Calu3 (cell line): ENCODE data around the gene YBX1. TPM values are rescaled to one million over a fixed set of nuclear protein-coding genes. Genes with fewer than 3 reads are reported as not detected.

Source experiments
- BruUV-seq: library from RNA; stranded (reverse); fragments of 400-500 nt; replicated peaks from 2 replicates; lab custom pipeline; 2021; lab: Mats Ljungman, UMichigan
- CTCF ChIA-PET: fragments of 300-600 bp; sonication (Branson Sonifier 250); formaldehyde crosslinking; loops from one replicate; lab custom pipeline; 2022; ENCODE audit warnings: antibody characterized with exemption; lab: Charles Lee
- DNase-seq: peaks from one replicate; pipeline ENCODE4 v3.0.0; 2022
- H3K27ac Mint-ChIP-seq: one replicate; pipeline ENCODE4 v1.8.0; 2022; ENCODE audit warnings: mixed read lengths; ENCODE audit not compliant: unreplicated experiment
- H3K27me3 Mint-ChIP-seq: one replicate; pipeline ENCODE4 v1.8.0; 2022; ENCODE audit warnings: mixed read lengths; ENCODE audit not compliant: unreplicated experiment
- H3K36me3 Mint-ChIP-seq: one replicate; pipeline ENCODE4 v1.8.0; 2022; ENCODE audit warnings: mild to moderate bottlenecking, moderate library complexity, mixed read lengths; ENCODE audit not compliant: insufficient read depth, unreplicated experiment
- H3K4me1 Mint-ChIP-seq: one replicate; pipeline ENCODE4 v1.8.0; 2022; ENCODE audit warnings: mild to moderate bottlenecking, low read depth, mixed read lengths; ENCODE audit not compliant: unreplicated experiment
- H3K4me3 Mint-ChIP-seq: one replicate; pipeline ENCODE4 v1.8.0; 2022; ENCODE audit warnings: mild to moderate bottlenecking, low read depth, moderate library complexity, mixed read lengths; ENCODE audit not compliant: unreplicated experiment
- H3K9me3 Mint-ChIP-seq: one replicate; pipeline ENCODE4 v1.8.0; 2022; ENCODE audit warnings: low read depth, mixed read lengths; ENCODE audit not compliant: unreplicated experiment
- intact Hi-C: fragments of 100-400 bp; cut with micrococcal nuclease; formaldehyde crosslinking; loops from one replicate; pipeline ENCODE4 v1.10.0; 2022; ENCODE audit not compliant: unreplicated experiment
- total RNA-seq: library from RNA; stranded (reverse); gene quantifications from 2 replicates; pipeline ENCODE4 v1.2.3, GENCODE V29; 2022
- TF ChIP-seq, protein P1 (sequence below): fragments of 200-600 bp; IDR thresholded peaks from one replicate; pipeline ENCODE4 v1.8.0; 2022; ENCODE audit warnings: antibody characterized with exemption; ENCODE audit not compliant: unreplicated experiment

YBX1 gene
- total RNA-seq, 1 experiment from 2014 or later = 937 TPM

- H3K4me3 Mint-ChIP-seq = no peak overlapping the region
- H3K27ac Mint-ChIP-seq = no peak overlapping the region
- no TSS peak for BruUV-seq
- TF ChIP-seq, protein P1, sequence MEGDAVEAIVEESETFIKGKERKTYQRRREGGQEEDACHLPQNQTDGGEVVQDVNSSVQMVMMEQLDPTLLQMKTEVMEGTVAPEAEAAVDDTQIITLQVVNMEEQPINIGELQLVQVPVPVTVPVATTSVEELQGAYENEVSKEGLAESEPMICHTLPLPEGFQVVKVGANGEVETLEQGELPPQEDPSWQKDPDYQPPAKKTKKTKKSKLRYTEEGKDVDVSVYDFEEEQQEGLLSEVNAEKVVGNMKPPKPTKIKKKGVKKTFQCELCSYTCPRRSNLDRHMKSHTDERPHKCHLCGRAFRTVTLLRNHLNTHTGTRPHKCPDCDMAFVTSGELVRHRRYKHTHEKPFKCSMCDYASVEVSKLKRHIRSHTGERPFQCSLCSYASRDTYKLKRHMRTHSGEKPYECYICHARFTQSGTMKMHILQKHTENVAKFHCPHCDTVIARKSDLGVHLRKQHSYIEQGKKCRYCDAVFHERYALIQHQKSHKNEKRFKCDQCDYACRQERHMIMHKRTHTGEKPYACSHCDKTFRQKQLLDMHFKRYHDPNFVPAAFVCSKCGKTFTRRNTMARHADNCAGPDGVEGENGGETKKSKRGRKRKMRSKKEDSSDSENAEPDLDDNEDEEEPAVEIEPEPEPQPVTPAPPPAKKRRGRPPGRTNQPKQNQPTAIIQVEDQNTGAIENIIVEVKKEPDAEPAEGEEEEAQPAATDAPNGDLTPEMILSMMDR = no peak
- intact Hi-C loops = no loop called here
- no peaks in the 10 kb centered on the region for H3K36me3 Mint-ChIP-seq
- CTCF ChIA-PET = interaction anchor here (0.7 to 1.4 kb wide), 4 partner anchors 71 to 1063 kb away, joined by 3 to 5 read pairs (median 4); partner anchors contain the start of gene PPIH
- H3K9me3 Mint-ChIP-seq = no peaks in the 10 kb centered on the region
- DNase-seq = no peak
- no peaks in the 10 kb centered on the region for H3K4me1 Mint-ChIP-seq
- H3K27me3 Mint-ChIP-seq = no peaks in the 10 kb centered on the region
Observed at GRCh38 chr1:42730002-42730401, 47.8 kb downstream of the YBX1 start.

GRCh38 chr1:42730988-42731387, 48.8 kb downstream of the YBX1 start:
- no peaks in the 10 kb centered on the region for H3K9me3 Mint-ChIP-seq
- H3K36me3 Mint-ChIP-seq = no peaks in the 10 kb centered on the region
- no peak overlapping the region for H3K4me3 Mint-ChIP-seq
- DNase-seq = peak; percentile 51
- intact Hi-C loops = no loop called here
- H3K27ac Mint-ChIP-seq = no peak overlapping the region
- no TSS peak for BruUV-seq
- H3K4me1 Mint-ChIP-seq = no peaks in the 10 kb centered on the region
- TF ChIP-seq, protein P1 = no peak
- no peaks in the 10 kb centered on the region for H3K27me3 Mint-ChIP-seq
- CTCF ChIA-PET = interaction anchor here (0.7 to 1.4 kb wide), 3 partner anchors 17 to 161 kb away, joined by 3 read pairs; partner anchors contain the start of gene PPIH

GRCh38 chr1:42731585-42731984, 49.4 kb downstream of the YBX1 start:
- Mint-ChIP-seq H3K36me3 (no peaks in the 10 kb centered on the region), H3K4me1 (no peaks in the 10 kb centered on the region), H3K9me3 (no peaks in the 10 kb centered on the region), H3K4me3 (no peak overlapping the region), H3K27ac (no peak overlapping the region), H3K27me3 (no peaks in the 10 kb centered on the region)
- CTCF ChIA-PET = interaction anchor here (0.7 kb wide), 1 partner anchor 17 kb away, joined by 3 read pairs; no protein-coding TSS in a partner anchor
- TF ChIP-seq, protein P1 = no peak
- DNase-seq = no peak
- intact Hi-C loops = no loop called here
- BruUV-seq = no TSS peak

DNA sequence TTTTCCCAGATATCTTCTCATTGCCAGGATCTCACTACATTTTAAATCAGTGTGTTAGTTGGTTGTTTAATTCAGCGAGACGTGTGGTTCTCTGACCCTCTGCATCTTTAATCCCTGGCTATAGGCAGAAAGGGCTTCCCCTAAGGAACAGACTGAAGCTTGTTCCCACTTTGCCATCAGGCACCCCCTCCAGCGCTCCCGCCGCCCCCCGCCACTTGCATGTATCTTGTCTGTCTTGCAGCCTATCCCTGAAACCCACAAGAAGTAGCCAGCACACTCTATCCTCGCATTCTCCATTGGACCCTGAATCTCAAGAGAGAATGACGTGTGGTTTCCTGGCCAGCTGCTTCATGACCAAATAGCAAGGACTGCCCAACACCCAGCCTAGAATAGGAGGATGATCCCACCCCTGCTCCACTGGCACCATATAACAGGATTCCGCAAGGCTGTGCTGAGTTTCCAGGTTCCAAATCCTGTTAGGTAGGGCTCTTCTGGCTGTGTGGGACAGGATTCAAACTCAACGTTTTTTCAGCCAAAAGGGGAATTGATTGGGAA, 50.0 kb downstream of the YBX1 start:
- TF ChIP-seq, protein P1 = no peak
- CTCF ChIA-PET = no interaction called here
- no peak for DNase-seq
- Mint-ChIP-seq H3K4me1 (no peaks in the 10 kb centered on the region), H3K27me3 (no peaks in the 10 kb centered on the region), H3K36me3 (no peaks in the 10 kb centered on the region), H3K4me3 (no peak overlapping the region), H3K27ac (no peak overlapping the region), H3K9me3 (no peaks in the 10 kb centered on the region)
- intact Hi-C loops = no loop called here
- no TSS peak for BruUV-seq
